Measurements from ENCODE around the gene LATS2.

The LATS2 gene

DNA sequence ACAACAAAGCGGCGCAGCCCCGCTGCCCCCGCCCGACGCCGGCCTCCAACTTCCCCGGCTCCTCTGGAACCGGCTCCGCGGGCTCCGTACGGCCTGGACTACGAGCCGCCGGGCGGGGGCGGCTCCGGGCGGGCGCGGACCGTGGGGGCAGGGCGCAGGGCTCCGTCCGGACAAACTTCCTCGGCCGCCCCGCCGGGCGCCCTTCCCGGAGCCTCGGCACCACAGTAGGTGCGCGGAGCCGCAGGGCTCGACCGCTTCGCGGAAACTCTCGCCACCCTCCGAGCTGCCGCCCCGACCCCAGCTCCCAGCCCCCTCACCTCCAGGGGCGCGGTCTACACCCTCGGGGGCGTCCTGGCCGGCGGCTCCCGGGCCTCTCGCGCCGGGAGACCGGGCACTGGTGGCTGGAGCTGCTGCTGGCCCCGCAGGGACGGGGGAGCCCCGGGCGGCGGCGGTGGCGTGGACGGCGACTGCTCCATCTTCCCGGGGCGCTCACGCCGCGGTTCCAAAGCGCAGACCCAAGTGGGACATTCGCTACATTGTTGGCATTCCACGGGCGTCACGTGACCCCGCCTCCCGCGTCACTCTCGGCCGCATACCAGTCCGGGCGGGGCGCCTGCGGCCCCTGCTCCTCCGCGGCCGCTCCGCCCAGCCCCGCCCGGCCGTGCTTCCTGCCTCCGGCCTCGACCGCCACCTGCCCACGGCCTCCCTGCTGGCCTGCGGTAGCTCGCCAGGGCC lies at the start of gene LATS2:
TSS of gene LATS2 (minus strand) at position 558 of the 735 bp plus-strand sequence. CDS start 15,560 bp downstream, outside the sequence.
- TF ChIP-seq, protein P1, sequence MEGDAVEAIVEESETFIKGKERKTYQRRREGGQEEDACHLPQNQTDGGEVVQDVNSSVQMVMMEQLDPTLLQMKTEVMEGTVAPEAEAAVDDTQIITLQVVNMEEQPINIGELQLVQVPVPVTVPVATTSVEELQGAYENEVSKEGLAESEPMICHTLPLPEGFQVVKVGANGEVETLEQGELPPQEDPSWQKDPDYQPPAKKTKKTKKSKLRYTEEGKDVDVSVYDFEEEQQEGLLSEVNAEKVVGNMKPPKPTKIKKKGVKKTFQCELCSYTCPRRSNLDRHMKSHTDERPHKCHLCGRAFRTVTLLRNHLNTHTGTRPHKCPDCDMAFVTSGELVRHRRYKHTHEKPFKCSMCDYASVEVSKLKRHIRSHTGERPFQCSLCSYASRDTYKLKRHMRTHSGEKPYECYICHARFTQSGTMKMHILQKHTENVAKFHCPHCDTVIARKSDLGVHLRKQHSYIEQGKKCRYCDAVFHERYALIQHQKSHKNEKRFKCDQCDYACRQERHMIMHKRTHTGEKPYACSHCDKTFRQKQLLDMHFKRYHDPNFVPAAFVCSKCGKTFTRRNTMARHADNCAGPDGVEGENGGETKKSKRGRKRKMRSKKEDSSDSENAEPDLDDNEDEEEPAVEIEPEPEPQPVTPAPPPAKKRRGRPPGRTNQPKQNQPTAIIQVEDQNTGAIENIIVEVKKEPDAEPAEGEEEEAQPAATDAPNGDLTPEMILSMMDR (conservative IDR thresholded peaks at IDR 0.05; ENCODE audit: low read length): no peak
- peak within 1 kb of the TSS; percentile 82 for H3K4me3 ChIP-seq (ENCODE audit: low read length)
- peak; percentile 96 for DNase-seq (ENCODE audit: low read depth)

- TF ChIP-seq, protein P1 (conservative IDR thresholded peaks at IDR 0.05; ENCODE audit: low read length): no peak
- DNase-seq (ENCODE audit: low read depth): no peak
- H3K4me3 ChIP-seq (ENCODE audit: low read length): no peak overlapping the region
Measured at GRCh38 chr13:21109168-21109567, 47.8 kb upstream of the LATS2 start.

- DNase-seq (ENCODE audit: low read depth): peak; percentile 75
- no peak overlapping the region for H3K4me3 ChIP-seq (ENCODE audit: low read length)
- TF ChIP-seq, protein P1 (conservative IDR thresholded peaks at IDR 0.05; ENCODE audit: low read length): no peak
Measured at GRCh38 chr13:21106089-21106488, 44.7 kb upstream of the LATS2 start.

GRCh38 chr13:21104199-21105019 lies 43.0 kb upstream of the LATS2 start:
- H3K4me3 ChIP-seq (ENCODE audit: low read length): no peak overlapping the region
- TF ChIP-seq, protein P1 (conservative IDR thresholded peaks at IDR 0.05; ENCODE audit: low read length): no peak
- DNase-seq (ENCODE audit: low read depth): no peak

GRCh38 chr13:21101865-21102576 lies 40.6 kb upstream of the LATS2 start:
- H3K4me3 ChIP-seq (ENCODE audit: low read length): no peak overlapping the region
- TF ChIP-seq, protein P1 (conservative IDR thresholded peaks at IDR 0.05; ENCODE audit: low read length): no peak
- DNase-seq (ENCODE audit: low read depth): no peak

- TF ChIP-seq, protein P1 (conservative IDR thresholded peaks at IDR 0.05; ENCODE audit: low read length): no peak
- no peak overlapping the region for H3K4me3 ChIP-seq (ENCODE audit: low read length)
- no peak for DNase-seq (ENCODE audit: low read depth)
Measured at GRCh38 chr13:21100994-21101757, 39.8 kb upstream of the LATS2 start.
